Stimulated activated CD4-positive, alpha-beta T cell treated with anti-CD3 and anti-CD28 coated beads, TNF-alpha, amount 100 ng/mL, for 4 hours (primary cell): ENCODE data around the gene RPL28.
"Not testable (repeated sequence)": the region's sequence is repeated elsewhere in the genome, so short reads cannot be mapped to it uniquely, and the experiment has no call there.

Experiments
- DNase-seq, 3 experiments: peaks; one replicate each; pipeline ENCODE4 v3.0.0-alpha.2; 2020; ENCODE audit warnings: low read depth in 3 of 3

RPL28 gene

GRCh38 chr19:55391702-55392615 lies 6.2 kb downstream of the RPL28 start:
- no peak for DNase-seq

GRCh38 chr19:55392820-55393761 lies 7.4 kb downstream of the RPL28 start:
- DNase-seq, result no peak

- no peak for DNase-seq
These were observed 12.6 kb downstream of the RPL28 start for GRCh38 chr19:55398200-55398925.

GRCh38 chr19:55400281-55401087 lies 14.8 kb downstream of the RPL28 start:
- no peak for DNase-seq

- not testable (repeated sequence) for DNase-seq
These were observed 15.7 kb downstream of the RPL28 start for GRCh38 chr19:55401390-55401789.

- no peak for DNase-seq
These were observed 16.8 kb downstream of the RPL28 start for GRCh38 chr19:55402509-55402908.

- no peak for DNase-seq
These were observed 19.9 kb downstream of the RPL28 start for GRCh38 chr19:55405638-55406037.

- no peak for DNase-seq
These were observed 20.5 kb downstream of the RPL28 start for GRCh38 chr19:55406091-55406825.

GRCh38 chr19:55406826-55407549 lies 21.3 kb downstream of the RPL28 start:
- no peak for DNase-seq

- DNase-seq, result not testable (repeated sequence)
These were observed 21.7 kb downstream of the RPL28 start, which contains the start of gene UBE2S for GRCh38 chr19:55407550-55407799. Gene UBE2S (minus strand): TSS chr19:55407788. CDS start chr19:55407589, 199 bp downstream.

GRCh38 chr19:55407800-55408532 lies 22.2 kb downstream of the RPL28 start:
- DNase-seq, result peak; percentile 93 to 95 (median 94)

- no peak for DNase-seq
These were observed 22.8 kb downstream of the RPL28 start for GRCh38 chr19:55408533-55408872.

GRCh38 chr19:55409179-55409578 lies 23.4 kb downstream of the RPL28 start:
- not testable (repeated sequence) for DNase-seq

GRCh38 chr19:55410168-55410567 lies 24.4 kb downstream of the RPL28 start:
- DNase-seq, result no peak

GRCh38 chr19:55418185-55418584 lies 32.5 kb downstream of the RPL28 start:
- DNase-seq, result peak in 1 of 3 experiments; percentile 35

GRCh38 chr19:55419103-55419502 lies 33.4 kb downstream of the RPL28 start:
- DNase-seq, result no peak

- no peak for DNase-seq
These were observed 34.0 kb downstream of the RPL28 start for GRCh38 chr19:55419624-55420236.

- not testable (repeated sequence) for DNase-seq
These were observed 35.5 kb downstream of the RPL28 start for GRCh38 chr19:55421281-55421680.
